Ovary (tissue), 9 donors: ENCODE results near the gene SPIB. TPM values are rescaled to one million over a fixed set of nuclear protein-coding genes. Genes with fewer than 3 reads are reported as not detected.
A peak's percentile ranks its signal among the peaks of the same experiment; 100 is the strongest.
"Not testable (repeated sequence)": the region's sequence is repeated elsewhere in the genome, so short reads cannot be mapped to it uniquely, and the experiment has no call there.

ENCODE experiments used
- DNase-seq, 5 donors: peaks; one replicate each; pipeline ENCODE4 v3.0.0-alpha.2; 2019 to 2020
- H3K27ac ChIP-seq, 2 donors: fragments of 200-600 bp; one replicate each; pipeline versions ENCODE4 v1.5.1 to v1.8.0; 2019 to 2022
- H3K27me3 ChIP-seq: fragments of 200-600 bp; one replicate; pipeline ENCODE4 v1.8.0; 2022
- H3K36me3 ChIP-seq: fragments of 200-600 bp; sonication (generic); one replicate; pipeline ENCODE4 v1.5.1; 2019
- H3K4me1 ChIP-seq: one replicate; pipeline ENCODE4 v1.8.1; 2013; ENCODE audit warnings: mild to moderate bottlenecking, moderate library complexity; ENCODE audit not compliant: insufficient read depth
- H3K4me3 ChIP-seq: fragments of 200-600 bp; sonication (generic); one replicate; pipeline ENCODE4 v1.5.1; 2017
- H3K9me3 ChIP-seq, 2 donors: fragments of 200-600 bp in 1 of 2; sonication (generic) in 1 of 2; one replicate each; pipeline versions ENCODE4 v1.5.1 to v1.8.1; 2013 to 2019; ENCODE audit warnings: mild to moderate bottlenecking in 1 of 2, moderate library complexity in 1 of 2
- EP300 ChIP-seq: sonication (generic); formaldehyde crosslinking; IDR thresholded peaks from one replicate; pipeline ENCODE4 v1.6.1; 2017; ENCODE audit warnings: antibody characterized with exemption
- POLR2A ChIP-seq: fragments of 450-650 bp; IDR thresholded peaks from one replicate; pipeline ENCODE4 v1.6.1; 2017; ENCODE audit warnings: antibody characterized with exemption, mild to moderate bottlenecking, moderate library complexity
- WGBS, 3 donors: extraction: QIAGEN DNeasy Blood & Tissue Kit in 1 of 3; methylation state at CpG; one replicate each; pipeline versions ENCODE4 v1.1.5 to v1.1.7; 2013 to 2017; 5-methylcytosine and 5-hydroxymethylcytosine counted together
- intact Hi-C, 4 donors: fragments of 100-400 bp; cut with DNase I; formaldehyde crosslinking; loops; one replicate each; pipeline versions ENCODE4 v1.11.0 to v1.15.1; 2022 to 2023
- polyA plus RNA-seq, 2 donors: library from polyadenylated mRNA; stranded (reverse); fragments of 200-250 nt in 1 of 2; fragments of 350-450 nt in 1 of 2; fragmentation: Illumina TruSeq in 1 of 2; extraction: RNeasy Lipid Tissue Mini Kit (QIAGEN cat#74804) in 1 of 2; gene quantifications; one replicate each; pipeline ENCODE4 v1.2.3, GENCODE V29; 2013 to 2014
- total RNA-seq, 7 donors: library from RNA; depleted of rRNA in 2 of 7; stranded (reverse); fragments of >200 nt in 2 of 7; fragmentation: NEBNext Ultra II Directional in 3 of 7; extraction: Animal tissue kit (Norgen Biotek cat#: 25700) in 3 of 7; gene quantifications; one replicate each; pipeline versions ENCODE4 v1.1.0 to v1.2.4, GENCODE V29; 2016 to 2023
- TF ChIP-seq, protein P1 (sequence below), 3 donors: fragments of 450-650 bp in 2 of 3; fragments of 200-600 bp in 1 of 3; IDR thresholded peaks; one replicate each; pipeline versions ENCODE4 v1.5.1 to v1.8.0; 2016 to 2022; ENCODE audit warnings: antibody characterized with exemption in 3 of 3, mild to moderate bottlenecking in 1 of 3
- donor health status: DM: no; HTN: no; CAD: no; lungs with moderate emphysema.
- donor health status: DM: no; HTN: no; CAD: no.
- donor health status: Bipolar disorder and iron deficiency.
- donor health status: DM: yes; HTN: yes; CAD: no.
- donor health status: DM: no; HTN: no; CAD: no.
- donor health status: DM: yes; HTN: yes; CAD: no.

SPIB gene
- total and polyA plus RNA-seq, 9 donors, result 0.12 to 0.46 (median 0.25) TPM; not detected in 5

DNA sequence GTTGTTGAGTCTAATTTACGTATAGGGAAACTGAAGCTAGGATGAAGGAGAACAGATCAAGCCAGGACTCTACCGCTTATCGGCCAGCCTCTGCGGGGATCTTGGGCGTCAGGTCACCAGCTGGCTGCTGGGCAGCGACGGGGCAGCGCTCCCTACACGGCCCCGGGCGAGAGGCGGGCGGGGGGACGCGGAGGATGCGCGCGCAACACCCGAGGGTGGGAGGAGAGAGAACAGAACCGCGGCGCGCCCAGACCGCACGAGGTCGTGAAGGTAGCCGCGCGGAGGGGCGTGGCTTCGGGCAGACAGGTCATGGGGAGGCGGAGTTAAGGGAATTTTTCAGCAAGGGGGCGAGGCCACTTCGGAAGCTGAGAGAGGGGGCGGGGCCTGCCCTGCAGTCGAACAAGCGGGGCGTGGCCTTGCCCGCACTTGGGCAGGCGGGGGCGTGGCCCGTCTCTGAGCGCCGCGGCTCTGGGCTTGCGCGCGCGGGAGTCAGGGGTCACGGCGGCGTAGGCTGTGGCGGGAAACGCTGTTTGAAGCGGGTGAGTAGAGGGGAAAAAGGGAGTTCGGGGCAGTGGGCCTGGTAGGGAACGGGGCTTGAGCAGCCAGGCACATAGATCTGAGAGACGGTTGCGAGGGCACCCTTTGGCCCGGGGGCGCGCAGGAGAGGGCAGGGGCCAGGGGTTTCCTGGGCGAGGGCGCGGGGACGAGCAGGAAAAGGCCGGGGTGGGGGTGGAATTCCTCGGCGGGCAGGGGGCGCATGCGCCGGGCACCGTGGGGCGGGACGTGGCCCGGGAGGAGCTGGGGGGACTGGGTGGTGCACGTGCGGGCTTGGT, 34.7 kb upstream of the SPIB start, which contains the start of gene POLD1:
TSS of gene POLD1 (plus strand) at position 496 of the 833 bp plus-strand sequence. CDS start 14,505 bp downstream, outside the sequence.
- intact Hi-C loops, result loop anchor here in 1 of 4 donors (10.0 kb wide), 1 partner anchor 421 kb away; no protein-coding TSS in a partner anchor
- peak within 1 kb of the TSS; percentile 58 to 80 for H3K27ac ChIP-seq
- DNase-seq, result peak; percentile 97 to 99 (median 98)
- peak within 1 kb of the TSS; percentile 60 for H3K4me3 ChIP-seq
- peaks cover 2% of the 10 kb centered on the region for H3K4me1 ChIP-seq
- no peaks in the 10 kb centered on the region for H3K27me3 ChIP-seq
- TF ChIP-seq EP300 (peak; percentile 23), POLR2A (peak; percentile 20)
- TF ChIP-seq, protein P1, sequence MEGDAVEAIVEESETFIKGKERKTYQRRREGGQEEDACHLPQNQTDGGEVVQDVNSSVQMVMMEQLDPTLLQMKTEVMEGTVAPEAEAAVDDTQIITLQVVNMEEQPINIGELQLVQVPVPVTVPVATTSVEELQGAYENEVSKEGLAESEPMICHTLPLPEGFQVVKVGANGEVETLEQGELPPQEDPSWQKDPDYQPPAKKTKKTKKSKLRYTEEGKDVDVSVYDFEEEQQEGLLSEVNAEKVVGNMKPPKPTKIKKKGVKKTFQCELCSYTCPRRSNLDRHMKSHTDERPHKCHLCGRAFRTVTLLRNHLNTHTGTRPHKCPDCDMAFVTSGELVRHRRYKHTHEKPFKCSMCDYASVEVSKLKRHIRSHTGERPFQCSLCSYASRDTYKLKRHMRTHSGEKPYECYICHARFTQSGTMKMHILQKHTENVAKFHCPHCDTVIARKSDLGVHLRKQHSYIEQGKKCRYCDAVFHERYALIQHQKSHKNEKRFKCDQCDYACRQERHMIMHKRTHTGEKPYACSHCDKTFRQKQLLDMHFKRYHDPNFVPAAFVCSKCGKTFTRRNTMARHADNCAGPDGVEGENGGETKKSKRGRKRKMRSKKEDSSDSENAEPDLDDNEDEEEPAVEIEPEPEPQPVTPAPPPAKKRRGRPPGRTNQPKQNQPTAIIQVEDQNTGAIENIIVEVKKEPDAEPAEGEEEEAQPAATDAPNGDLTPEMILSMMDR (IDR thresholded peaks at IDR 0.05), result no peak
- WGBS, 3 donors, result 1% methylated on average over 58 to 78 of the region's 78 CpGs
- no peaks in the 10 kb centered on the region for H3K36me3 ChIP-seq
- H3K9me3 ChIP-seq, result no peaks in the 10 kb centered on the region

DNA sequence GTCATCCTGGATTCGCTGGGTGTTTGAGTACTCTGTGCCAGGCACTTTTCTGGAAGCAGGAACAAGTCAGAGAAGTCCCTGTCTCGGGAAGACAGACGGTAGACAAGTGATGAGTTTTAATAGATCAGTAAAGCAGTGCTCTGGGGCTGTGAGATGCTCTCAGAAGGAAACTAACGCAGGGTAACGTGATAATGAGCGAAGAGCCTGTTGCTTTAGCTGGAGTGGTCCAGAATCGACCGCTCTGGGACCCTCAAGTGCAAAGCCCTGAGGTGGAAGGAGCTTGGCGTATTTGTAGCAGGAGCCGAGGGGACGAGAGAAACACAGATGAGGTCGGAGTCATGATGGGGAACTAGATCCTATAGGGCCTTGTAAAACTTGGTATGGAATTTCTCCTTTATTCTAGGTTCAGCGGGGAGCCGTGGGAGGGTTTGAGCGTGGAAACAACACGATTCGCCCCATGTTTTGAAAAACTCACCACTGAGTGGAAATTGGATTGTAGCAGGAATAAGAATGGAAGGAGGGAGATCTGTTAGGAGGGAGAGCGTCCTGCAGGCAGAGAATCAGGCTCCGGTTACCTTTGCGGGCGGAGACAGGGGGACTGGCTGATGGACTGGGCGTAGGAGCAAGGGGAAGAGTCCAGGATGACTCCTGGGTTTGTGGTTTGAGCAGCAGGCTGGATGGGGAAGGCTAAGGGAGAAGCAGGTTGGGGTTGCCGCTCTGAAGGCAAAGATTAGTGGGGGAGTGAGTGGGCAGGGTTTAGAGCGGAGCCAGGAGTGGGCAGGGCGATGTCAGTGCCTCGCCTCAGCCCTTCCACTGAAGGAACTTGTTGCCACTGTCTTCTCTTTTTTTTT, 33.8 kb upstream of the SPIB start:
- Histone ChIP-seq H3K9me3 (no peaks in the 10 kb centered on the region), H3K27me3 (no peaks in the 10 kb centered on the region), H3K27ac (peak overlapping the region; percentile 58 to 80), H3K4me3 (peak overlapping the region; percentile 60), H3K36me3 (no peaks in the 10 kb centered on the region), H3K4me1 (peaks cover 2% of the 10 kb centered on the region)
- intact Hi-C loops, result loop anchor here in 1 of 4 donors (10.0 kb wide), 1 partner anchor 420 kb away; no protein-coding TSS in a partner anchor
- peak in 1 of 5 donors; percentile 19 for DNase-seq
- 2 to 6% (median 4%) methylated on average over 26 of the region's 26 CpGs for WGBS, 3 donors
- TF ChIP-seq POLR2A, result no peak
- TF ChIP-seq, protein P1 (IDR thresholded peaks at IDR 0.05), result no peak

DNA sequence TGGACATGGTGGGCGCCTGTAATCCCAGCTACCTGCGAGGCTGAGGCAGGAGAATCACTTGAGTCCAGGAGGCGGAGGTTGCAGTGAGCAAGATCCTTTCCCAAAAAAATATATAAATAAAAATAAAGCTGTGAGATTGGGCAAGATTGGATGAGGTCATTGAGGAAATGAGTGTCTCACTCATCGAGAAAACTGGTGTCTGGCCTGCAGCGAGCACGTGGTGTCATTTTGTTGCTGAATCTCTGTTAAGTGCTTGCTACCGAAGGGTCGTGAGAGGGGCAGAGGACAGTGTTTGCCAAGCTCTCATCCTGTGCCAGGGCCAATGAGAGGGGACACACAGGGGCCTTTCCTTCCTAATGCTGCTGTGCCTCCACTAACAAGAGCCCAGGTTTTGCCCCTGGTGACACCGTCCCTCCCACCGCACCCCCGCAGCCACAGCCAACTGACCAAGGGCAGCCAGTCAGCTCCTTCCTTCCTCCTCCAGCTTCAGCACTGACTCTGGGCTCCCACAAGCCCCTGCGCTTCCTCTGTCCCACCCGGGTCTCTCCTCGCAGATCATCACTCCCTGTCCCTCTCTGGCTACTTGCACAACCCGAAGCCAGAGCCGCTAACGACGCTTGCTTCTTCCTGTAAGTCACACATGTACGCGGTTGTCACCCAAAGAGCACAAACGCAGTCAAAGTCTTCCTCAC, 31.4 kb upstream of the SPIB start:
- Histone ChIP-seq H3K4me3 (no peak overlapping the region), H3K27me3 (no peaks in the 10 kb centered on the region), H3K9me3 (no peaks in the 10 kb centered on the region), H3K36me3 (no peaks in the 10 kb centered on the region), H3K27ac (no peak overlapping the region), H3K4me1 (peaks cover 2% of the 10 kb centered on the region)
- DNase-seq, result no peak
- 89 to 92% (median 90%) methylated on average over 21 of the region's 21 CpGs for WGBS, 3 donors
- intact Hi-C loops, result loop anchor here in 1 of 4 donors (10.0 kb wide), 1 partner anchor 417 kb away; no protein-coding TSS in a partner anchor
- no peak for TF ChIP-seq POLR2A

DNA sequence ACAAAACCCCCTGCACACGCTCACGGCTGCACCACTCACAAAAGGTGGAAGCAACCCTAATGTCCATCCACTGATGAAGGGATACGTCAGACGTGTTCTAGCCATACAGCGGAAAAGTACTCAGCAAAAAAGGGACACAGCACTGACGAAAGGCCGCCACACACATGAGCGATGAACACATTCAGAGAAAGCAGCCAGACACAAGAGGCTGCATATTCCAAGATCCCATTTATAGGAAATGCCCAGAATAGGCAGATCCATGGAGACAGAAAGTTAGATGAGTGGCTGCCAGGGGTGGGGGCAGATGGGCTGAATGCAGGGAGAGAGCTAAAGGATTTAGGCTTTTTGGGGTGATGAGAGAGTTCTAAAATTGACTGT, 30.9 kb upstream of the SPIB start:
- Histone ChIP-seq H3K9me3 (no peaks in the 10 kb centered on the region), H3K36me3 (no peaks in the 10 kb centered on the region), H3K27ac (no peak overlapping the region), H3K4me3 (no peak overlapping the region), H3K27me3 (no peaks in the 10 kb centered on the region), H3K4me1 (peaks cover 2% of the 10 kb centered on the region)
- WGBS, 3 donors, result 95 to 97% (median 96%) methylated on average over 8 of the region's 8 CpGs
- no peak for DNase-seq
- TF ChIP-seq POLR2A (no peak), EP300 (no peak)
- TF ChIP-seq, protein P1 (IDR thresholded peaks at IDR 0.05), result no peak
- intact Hi-C loops, result loop anchor here in 1 of 4 donors (10.0 kb wide), 1 partner anchor 417 kb away; no protein-coding TSS in a partner anchor

DNA sequence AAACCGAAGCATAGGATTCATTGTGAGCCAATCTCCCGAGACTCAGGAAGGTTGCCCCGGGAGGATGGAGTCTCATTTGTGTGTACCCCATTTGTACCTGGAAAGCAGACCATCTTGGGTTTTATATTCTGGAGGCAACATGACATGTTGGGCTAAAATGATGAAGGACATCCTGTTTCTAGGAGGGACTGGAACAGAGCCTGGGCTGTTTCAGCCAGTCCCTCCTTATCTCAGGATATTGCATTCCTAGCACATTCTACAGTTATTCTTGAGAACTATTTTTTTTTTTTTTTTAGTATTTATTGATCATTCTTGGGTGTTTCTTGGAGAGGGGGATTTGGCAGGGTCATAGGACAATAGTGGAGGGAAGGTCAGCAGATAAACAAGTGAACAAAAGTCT, 28.4 kb upstream of the SPIB start:
- H3K27ac ChIP-seq, H3K4me3 ChIP-seq, H3K4me1 ChIP-seq, DNase-seq, H3K36me3 ChIP-seq, H3K9me3 ChIP-seq, H3K27me3 ChIP-seq, intact Hi-C loops: not testable (repeated sequence)
- WGBS, 3 donors, result 33 to 52% (median 39%) methylated on average over 3 of the region's 3 CpGs

DNA sequence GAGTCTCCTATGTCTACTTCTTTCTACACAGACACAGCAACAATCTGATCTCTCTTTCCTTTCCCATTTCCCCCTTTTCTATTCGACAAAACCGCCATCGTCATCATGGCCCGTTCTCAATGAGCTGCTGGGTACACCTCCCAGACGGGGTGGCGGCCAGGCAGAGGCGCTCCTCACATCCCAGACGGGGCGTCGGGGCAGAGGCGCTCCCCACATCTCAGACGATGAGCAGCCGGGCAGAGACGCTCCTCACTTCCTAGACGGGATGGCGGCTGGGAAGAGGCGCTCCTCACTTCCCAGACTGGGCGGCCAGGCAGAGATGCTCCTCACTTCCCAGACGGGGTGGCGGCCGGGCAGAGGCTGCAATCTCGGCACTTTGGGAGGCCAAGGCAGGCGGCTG, 27.8 kb upstream of the SPIB start:
- H3K9me3 ChIP-seq, intact Hi-C loops, DNase-seq, H3K27me3 ChIP-seq, H3K36me3 ChIP-seq, H3K4me3 ChIP-seq, H3K27ac ChIP-seq, H3K4me1 ChIP-seq: not testable (repeated sequence)
- 89 to 95% (median 94%) methylated on average over 17 to 23 of the region's 23 CpGs for WGBS, 3 donors
